ENCODE measurements around the gene LRRC17. TPM values are rescaled to one million over a fixed set of nuclear protein-coding genes. Genes with fewer than 3 reads are reported as not detected.

The LRRC17 gene, protein sequence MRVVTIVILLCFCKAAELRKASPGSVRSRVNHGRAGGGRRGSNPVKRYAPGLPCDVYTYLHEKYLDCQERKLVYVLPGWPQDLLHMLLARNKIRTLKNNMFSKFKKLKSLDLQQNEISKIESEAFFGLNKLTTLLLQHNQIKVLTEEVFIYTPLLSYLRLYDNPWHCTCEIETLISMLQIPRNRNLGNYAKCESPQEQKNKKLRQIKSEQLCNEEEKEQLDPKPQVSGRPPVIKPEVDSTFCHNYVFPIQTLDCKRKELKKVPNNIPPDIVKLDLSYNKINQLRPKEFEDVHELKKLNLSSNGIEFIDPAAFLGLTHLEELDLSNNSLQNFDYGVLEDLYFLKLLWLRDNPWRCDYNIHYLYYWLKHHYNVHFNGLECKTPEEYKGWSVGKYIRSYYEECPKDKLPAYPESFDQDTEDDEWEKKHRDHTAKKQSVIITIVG
- 1 to 10 TPM in 2 of 4 donors, under 1 TPM in 1, not detected in 1; 0.69 to 3.2 (median 2.6) TPM for total RNA-seq

DNA sequence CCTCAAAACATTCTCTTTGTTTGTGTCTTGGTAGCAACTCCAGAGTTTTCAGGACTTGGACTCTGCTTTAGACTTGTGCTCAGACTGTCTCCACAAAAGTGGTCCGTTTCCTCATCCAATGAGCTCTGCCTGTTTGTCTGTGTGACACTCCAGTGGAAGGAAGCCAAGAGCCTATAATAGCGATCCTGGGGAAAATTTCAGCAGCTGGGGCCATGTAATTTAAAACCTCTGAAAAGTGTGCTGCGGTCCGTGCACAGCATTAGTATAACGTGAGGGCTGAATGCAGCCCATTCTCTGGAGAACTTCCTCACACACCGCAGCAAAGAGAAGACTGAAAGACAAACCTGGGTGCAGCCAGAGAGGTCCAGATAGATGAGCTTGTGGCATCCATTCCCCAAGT lies at the start of gene LRRC17:
LRRC17 (plus strand) TSS at position 259 of the 400 bp plus-strand sequence. CDS start 20,914 bp downstream, outside the sequence.
- ATAC-seq (ENCODE audit: low FRiP score) = no peak
- TF ChIP-seq, protein P1, sequence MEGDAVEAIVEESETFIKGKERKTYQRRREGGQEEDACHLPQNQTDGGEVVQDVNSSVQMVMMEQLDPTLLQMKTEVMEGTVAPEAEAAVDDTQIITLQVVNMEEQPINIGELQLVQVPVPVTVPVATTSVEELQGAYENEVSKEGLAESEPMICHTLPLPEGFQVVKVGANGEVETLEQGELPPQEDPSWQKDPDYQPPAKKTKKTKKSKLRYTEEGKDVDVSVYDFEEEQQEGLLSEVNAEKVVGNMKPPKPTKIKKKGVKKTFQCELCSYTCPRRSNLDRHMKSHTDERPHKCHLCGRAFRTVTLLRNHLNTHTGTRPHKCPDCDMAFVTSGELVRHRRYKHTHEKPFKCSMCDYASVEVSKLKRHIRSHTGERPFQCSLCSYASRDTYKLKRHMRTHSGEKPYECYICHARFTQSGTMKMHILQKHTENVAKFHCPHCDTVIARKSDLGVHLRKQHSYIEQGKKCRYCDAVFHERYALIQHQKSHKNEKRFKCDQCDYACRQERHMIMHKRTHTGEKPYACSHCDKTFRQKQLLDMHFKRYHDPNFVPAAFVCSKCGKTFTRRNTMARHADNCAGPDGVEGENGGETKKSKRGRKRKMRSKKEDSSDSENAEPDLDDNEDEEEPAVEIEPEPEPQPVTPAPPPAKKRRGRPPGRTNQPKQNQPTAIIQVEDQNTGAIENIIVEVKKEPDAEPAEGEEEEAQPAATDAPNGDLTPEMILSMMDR (IDR thresholded peaks at IDR 0.05) = no peak

DNA sequence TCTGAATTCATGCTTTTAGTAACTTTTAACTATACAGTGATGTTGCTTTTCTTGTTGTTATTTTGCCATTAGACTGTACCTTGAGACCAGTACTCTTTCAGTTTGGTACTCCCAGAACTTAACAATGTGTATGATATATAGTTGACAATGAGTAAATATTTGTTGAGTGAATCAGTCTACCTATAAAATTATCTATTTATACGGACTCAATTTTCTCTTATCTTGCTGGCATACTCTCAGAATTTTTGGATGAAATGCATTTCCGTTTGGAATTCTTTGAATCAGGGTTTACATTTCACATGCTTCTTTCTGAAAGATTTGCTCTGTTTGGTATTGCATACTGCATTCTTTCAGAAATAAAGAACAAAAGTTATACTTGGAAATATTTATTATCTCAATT lies 47.8 kb upstream of the LRRC17 start:
- DNase-seq (ENCODE audit: low spot score) (no peak), ATAC-seq (ENCODE audit: low FRiP score) (no peak)
- TF ChIP-seq, protein P1 (IDR thresholded peaks at IDR 0.05) = no peak

More for the DNA sequence above, at the start of gene LRRC17:
- no peak for DNase-seq (ENCODE audit: low spot score)

DNA sequence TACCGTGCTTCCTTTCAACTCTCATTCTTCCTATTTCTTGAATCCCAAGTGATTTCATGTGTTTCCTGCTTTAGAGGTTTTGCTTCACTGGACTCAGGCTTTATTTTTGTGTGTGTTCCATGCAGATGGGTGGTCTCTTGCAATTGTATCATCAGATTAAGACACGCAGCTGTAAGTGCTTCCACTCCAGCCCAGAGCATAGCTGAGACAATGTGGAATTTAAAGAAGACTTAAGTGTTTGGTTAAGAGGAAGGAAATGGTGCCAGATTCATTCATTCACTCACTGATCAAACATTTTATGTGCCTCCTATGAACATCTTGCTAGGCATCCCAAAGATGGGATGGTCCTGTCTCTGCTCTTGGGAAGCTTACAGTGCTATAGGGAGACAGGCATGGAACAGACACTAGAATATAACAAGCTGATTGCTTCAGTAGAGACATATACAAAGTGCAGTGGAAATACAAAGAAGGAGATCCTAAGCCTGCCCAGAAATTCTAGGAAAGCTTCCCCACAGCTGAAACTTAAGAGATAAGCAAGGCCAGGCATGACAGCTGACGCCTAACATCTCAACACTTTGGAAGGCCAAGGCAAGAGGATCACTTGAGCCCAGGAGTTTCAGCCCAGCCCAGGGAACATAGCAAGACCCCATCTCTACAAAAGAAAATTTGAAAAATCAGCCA lies 46.1 kb upstream of the LRRC17 start:
- TF ChIP-seq, protein P1 (IDR thresholded peaks at IDR 0.05) = no peak
- no peak for ATAC-seq (ENCODE audit: low FRiP score)
- no peak for DNase-seq (ENCODE audit: low spot score)

DNA sequence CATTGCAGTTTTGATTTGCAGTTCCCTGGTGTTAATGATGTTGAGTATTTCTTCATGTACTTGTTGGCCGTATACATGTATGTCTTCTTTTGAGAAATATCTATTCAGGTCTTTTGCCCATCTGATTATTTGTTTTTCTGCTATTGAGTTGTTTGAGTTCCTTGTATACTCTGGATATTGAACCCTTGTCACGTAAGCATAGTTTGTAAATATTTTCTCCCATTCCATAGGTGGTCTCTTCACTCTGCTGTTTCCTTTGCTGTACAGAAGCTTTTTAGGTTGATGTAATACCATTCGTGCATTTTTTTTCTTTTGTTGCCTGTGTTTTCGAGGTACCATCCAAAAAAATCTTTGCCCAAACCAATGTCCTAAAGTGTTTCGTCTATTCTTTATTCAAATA lies 43.6 kb upstream of the LRRC17 start:
- ATAC-seq (ENCODE audit: low FRiP score) (no peak), DNase-seq (ENCODE audit: low spot score) (no peak)
- TF ChIP-seq, protein P1 (IDR thresholded peaks at IDR 0.05) = no peak

DNA sequence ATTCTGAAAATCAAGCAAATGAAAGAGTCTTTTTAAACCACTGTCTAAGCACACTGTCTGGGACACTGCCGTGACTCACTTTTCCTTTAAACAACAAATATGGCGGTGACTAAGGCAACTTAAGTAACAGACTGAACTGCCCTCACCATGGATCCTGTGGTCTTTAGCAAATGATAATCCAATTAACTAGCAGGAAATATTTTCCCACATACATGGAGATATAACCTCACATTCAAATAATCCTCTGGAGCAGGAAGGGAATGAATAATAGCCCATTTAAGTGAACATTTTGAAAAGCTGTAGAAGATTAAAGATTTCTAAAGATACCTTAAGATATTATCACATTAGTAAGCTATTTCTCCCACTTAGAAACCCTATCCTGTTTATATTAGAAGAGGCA lies 40.3 kb upstream of the LRRC17 start:
- DNase-seq (ENCODE audit: low spot score) (no peak), ATAC-seq (ENCODE audit: low FRiP score) (no peak)
- TF ChIP-seq, protein P1 (IDR thresholded peaks at IDR 0.05) = no peak

DNA sequence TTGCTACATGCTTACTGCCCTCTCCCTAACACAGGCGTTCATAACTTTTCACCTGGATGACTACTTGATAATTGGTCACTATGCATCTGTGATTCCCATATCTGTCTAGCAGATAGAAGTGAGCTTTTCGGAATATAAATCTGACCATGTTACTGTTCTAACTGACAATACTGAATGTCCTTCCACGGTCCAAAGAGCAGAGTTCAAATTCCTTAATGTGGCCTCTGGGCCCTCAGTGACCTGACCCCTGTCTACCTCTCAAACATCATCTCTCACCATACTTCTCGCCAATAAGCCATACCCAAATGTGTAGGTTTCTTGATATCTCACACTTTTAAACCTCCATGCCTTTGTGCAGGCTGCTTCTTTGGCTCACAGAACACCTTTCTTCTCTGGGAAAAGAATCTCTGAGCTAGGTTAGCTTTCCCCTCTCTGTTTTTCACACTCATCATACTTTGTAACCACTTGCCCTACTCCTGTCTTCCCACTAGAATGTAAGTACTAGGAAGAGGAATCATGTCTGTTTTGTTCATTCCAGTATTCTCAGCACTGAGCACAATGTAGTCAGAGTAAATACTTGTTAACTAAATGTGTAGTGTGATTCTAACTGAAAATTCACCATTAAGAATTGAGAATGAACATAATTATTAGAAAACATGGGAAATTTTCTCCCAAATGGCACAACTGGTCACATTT lies 39.2 kb upstream of the LRRC17 start:
- TF ChIP-seq, protein P1 (IDR thresholded peaks at IDR 0.05) = no peak
- DNase-seq (ENCODE audit: low spot score) = no peak
- ATAC-seq (ENCODE audit: low FRiP score) = no peak
